ENCODE data around the gene IGF1R.

GRCh38 chr15:98715401-98715800 lies 67.1 kb downstream of the IGF1R start:
- no peak for TF ChIP-seq CTCF (IDR thresholded peaks at IDR 0.05; ENCODE audit: borderline replicate concordance, extremely low read depth, low read length, poor library complexity, severe bottlenecking)
- TF ChIP-seq EZH2 (IDR thresholded peaks at IDR 0.05; ENCODE audit: borderline replicate concordance, low read depth, low read length, severe bottlenecking) = no peak

Measured in DND-41 (cell line).